ENCODE data around the gene ZEB1.

DNA sequence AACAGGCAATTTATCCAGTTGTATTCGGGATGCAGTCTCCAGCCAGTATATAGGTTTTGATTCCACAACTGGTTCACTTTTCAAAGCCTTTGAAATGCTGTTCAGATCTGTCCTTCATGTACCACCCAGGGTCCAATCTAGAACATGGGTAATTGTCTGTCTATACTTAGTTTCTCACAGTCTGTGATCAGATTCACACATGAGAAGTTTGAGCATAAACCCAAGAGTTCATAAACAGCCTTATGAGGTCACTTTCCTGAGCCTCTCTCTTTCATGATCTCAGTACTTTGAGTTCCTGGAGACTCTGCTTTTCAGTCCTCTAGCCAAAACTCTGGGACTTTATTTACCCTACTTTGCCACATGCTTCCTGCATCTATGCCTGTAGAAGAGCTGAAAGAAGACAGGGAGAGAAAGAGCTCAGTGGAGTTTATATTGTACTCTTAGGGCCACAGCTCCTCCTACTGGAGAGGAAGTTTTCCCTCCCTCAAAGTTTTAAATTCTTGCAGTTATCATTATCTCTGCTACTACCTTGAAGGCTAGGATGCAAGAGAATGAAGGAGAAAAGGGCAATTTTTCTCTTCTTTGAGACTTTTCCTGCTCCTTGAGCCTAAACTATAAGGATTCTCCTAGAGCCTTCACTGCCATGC lies 172.0 kb downstream of the ZEB1 start:
- TF ChIP-seq, protein P1, sequence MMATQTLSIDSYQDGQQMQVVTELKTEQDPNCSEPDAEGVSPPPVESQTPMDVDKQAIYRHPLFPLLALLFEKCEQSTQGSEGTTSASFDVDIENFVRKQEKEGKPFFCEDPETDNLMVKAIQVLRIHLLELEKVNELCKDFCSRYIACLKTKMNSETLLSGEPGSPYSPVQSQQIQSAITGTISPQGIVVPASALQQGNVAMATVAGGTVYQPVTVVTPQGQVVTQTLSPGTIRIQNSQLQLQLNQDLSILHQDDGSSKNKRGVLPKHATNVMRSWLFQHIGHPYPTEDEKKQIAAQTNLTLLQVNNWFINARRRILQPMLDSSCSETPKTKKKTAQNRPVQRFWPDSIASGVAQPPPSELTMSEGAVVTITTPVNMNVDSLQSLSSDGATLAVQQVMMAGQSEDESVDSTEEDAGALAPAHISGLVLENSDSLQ (IDR thresholded peaks at IDR 0.05), result no peak
- TF ChIP-seq, protein P2, sequence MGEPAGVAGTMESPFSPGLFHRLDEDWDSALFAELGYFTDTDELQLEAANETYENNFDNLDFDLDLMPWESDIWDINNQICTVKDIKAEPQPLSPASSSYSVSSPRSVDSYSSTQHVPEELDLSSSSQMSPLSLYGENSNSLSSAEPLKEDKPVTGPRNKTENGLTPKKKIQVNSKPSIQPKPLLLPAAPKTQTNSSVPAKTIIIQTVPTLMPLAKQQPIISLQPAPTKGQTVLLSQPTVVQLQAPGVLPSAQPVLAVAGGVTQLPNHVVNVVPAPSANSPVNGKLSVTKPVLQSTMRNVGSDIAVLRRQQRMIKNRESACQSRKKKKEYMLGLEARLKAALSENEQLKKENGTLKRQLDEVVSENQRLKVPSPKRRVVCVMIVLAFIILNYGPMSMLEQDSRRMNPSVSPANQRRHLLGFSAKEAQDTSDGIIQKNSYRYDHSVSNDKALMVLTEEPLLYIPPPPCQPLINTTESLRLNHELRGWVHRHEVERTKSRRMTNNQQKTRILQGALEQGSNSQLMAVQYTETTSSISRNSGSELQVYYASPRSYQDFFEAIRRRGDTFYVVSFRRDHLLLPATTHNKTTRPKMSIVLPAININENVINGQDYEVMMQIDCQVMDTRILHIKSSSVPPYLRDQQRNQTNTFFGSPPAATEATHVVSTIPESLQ (CRISPR knock-in tag; IDR thresholded peaks at IDR 0.05), result no peak
- TF ChIP-seq, protein P3, sequence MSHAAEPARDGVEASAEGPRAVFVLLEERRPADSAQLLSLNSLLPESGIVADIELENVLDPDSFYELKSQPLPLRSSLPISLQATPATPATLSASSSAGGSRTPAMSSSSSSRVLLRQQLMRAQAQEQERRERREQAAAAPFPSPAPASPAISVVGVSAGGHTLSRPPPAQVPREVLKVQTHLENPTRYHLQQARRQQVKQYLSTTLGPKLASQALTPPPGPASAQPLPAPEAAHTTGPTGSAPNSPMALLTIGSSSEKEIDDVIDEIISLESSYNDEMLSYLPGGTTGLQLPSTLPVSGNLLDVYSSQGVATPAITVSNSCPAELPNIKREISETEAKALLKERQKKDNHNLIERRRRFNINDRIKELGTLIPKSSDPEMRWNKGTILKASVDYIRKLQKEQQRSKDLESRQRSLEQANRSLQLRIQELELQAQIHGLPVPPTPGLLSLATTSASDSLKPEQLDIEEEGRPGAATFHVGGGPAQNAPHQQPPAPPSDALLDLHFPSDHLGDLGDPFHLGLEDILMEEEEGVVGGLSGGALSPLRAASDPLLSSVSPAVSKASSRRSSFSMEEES (CRISPR knock-in tag; IDR thresholded peaks at IDR 0.05), result no peak
- no peak for TF ChIP-seq SAP30 (IDR thresholded peaks at IDR 0.05; ENCODE audit: borderline replicate concordance, insufficient read depth, low read depth, low read length, poor library complexity, severe bottlenecking)
- TF ChIP-seq ZNF274 (IDR thresholded peaks at IDR 0.05; ENCODE audit: borderline replicate concordance, low read depth, low read length), result no peak
